ENCODE measurements around the gene CCL14. TPM values are rescaled to one million over a fixed set of nuclear protein-coding genes. Genes with fewer than 3 reads are reported as not detected.
"Not testable (repeated sequence)": the region's sequence is repeated elsewhere in the genome, so short reads cannot be mapped to it uniquely, and the experiment has no call there.

CCL14 gene
- total RNA-seq, 1 experiment from 2014 or later = not detected

DNA sequence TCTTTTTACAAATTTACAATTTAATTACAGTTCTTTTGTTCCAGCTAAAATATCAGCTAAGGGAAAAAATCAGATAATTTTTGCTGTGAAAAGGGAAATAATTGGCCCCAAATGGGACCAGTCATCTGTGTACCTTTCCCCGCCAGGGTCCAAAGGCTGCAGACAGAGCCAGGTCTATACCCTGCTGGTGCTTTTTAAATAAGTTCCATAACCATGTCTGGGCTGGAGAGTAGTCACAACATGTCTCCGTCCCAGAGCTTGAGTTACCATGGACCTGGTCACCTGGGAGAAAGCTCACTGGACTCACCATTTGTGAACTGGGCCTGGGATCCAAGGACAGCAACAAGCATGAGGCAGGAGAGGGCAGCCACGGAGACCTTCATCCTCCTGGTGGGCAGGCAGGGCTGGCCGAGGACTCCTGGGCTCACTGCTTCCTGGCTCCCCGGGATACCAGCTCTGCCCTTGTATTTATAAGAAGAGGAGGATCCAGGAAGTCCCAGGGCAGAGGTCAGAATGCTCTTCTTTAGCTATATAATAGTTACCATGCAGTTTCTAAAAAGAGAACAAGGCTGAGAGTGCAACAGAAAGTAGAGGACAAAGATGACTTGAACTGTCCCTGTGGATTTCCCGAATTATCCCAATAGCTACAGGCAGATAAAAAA, 14.7 kb upstream of the CCL14 start, which contains the start of gene CCL15:
Gene CCL15 (minus strand): TSS at position 444 of the 662 bp plus-strand sequence. CDS start 61 bp downstream, at position 383.
- Histone ChIP-seq H3K36me3 (no peaks in the 10 kb centered on the region), H3K9me3 (no peaks in the 10 kb centered on the region), H3K4me3 (no peak within 1 kb of the TSS), H3K27me3 (peaks cover 6% of the 10 kb centered on the region)
- no peak for DNase-seq

DNA sequence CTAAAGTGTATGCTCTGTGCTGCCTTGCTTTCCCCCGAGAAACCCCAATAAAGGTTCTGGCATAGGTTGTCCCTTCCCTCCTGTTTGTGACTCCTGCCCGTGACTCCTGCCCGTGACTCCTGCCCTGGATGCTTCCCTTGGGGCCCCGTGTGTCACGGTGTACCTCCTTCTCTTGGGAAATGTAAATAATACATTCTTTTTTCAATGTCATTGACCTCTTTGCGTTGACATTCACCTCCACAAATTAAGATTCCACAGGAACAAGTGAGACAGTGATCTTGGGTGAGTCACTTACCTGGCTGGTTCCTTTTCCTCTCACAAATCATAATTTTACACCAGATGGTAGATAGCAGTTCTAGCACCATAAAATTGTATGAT, 14.2 kb upstream of the CCL14 start:
- peaks cover 6% of the 10 kb centered on the region for H3K27me3 ChIP-seq
- H3K36me3 ChIP-seq = no peaks in the 10 kb centered on the region
- H3K9me3 ChIP-seq = no peaks in the 10 kb centered on the region
- H3K4me3 ChIP-seq = no peak overlapping the region
- no peak for DNase-seq

DNA sequence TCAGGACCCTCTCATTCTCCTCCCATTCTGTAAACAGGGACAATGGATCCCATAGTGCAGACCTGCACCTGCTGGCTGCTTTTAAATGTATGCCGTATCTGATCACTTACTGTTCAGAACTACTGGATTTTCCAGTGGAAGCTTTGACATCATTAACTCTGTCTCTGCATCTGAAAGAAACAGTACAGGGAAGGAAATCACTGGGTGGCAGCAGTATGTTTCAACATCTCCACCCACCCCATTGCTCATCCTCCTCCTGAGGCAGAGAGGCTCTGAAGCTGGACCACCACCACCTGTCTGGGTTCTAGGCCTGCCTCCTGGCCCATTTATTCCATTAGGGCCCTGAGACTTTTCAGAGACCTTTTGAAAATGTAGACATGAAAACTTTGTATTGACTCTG, 12.2 kb upstream of the CCL14 start:
- no peak for DNase-seq
- Histone ChIP-seq H3K4me3 (no peak overlapping the region), H3K9me3 (no peaks in the 10 kb centered on the region), H3K36me3 (no peaks in the 10 kb centered on the region), H3K27me3 (peaks cover 6% of the 10 kb centered on the region)

DNA sequence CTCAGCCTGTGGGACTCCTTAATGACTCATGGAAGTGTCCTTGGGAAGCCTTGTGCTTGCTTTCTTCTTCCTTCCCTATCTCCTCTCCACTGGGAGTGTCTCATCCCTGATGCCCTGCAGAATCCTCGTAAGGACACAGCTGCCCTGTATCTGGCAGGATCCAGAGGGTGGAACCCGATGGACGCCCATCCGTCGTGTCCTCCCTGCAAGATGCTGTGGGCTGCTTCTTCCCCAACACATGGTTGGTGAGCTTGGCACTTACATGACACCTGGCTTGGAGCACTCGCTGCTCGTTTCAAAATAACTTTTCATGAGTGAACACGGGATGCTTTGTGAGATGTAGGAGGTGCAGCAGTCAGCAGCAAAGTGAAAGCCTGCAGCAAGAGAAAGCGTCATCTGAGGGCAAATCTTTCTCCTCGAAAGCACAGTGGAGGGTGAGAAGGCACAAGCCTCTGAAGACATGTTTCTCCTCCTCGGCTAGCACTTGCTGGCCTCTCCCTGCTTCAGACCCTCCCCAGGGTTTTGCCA, 11.6 kb upstream of the CCL14 start:
- Histone ChIP-seq H3K4me3 (no peak overlapping the region), H3K27me3 (peaks cover 6% of the 10 kb centered on the region), H3K9me3 (no peaks in the 10 kb centered on the region), H3K36me3 (no peaks in the 10 kb centered on the region)
- DNase-seq = no peak

DNA sequence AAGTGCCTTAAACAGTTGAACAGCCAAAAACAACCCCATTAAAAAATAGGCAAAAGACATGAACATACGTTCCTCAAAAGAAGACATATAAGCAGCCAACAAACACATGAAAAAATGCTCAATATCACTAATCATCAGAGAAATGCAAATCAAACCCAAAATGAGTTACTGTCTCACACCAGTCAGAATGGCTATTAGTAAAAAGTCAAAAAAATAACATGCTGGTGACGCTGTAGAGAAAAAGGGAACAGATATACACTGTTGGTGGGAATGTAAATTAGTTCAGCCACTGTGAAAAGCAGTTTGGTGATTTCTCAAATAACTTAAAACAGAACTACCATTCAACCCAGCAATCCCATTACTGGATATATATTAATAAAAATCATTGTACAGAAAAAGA, 8.8 kb upstream of the CCL14 start:
- not testable (repeated sequence) for H3K36me3 ChIP-seq, DNase-seq, H3K27me3 ChIP-seq, H3K9me3 ChIP-seq, H3K4me3 ChIP-seq

DNA sequence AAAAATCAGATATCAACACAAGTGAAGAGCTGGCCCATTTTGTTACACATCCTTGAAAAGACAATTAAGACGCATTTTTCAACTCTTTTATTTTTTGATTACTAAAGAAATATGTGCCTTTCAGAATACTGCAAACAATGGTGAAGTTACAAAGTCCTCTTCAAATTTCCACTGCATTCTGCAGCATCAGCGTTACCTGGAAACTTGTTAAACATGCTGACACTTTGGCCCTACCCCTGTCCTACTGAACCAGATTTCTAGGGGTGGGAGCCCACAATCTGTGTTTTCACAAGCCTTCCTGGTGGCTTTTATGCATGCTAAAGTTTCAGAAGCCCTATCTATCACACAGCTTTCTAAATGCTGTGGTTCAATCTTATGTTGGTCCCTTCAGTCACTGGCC, 4.5 kb upstream of the CCL14 start:
- Histone ChIP-seq H3K36me3 (no peaks in the 10 kb centered on the region), H3K9me3 (0 out of 2 replicates have a peak, but pooled peaks cover 2% of the 10 kb centered on the region), H3K27me3 (no peaks in the 10 kb centered on the region), H3K4me3 (no peak overlapping the region)
- DNase-seq = no peak

DNA sequence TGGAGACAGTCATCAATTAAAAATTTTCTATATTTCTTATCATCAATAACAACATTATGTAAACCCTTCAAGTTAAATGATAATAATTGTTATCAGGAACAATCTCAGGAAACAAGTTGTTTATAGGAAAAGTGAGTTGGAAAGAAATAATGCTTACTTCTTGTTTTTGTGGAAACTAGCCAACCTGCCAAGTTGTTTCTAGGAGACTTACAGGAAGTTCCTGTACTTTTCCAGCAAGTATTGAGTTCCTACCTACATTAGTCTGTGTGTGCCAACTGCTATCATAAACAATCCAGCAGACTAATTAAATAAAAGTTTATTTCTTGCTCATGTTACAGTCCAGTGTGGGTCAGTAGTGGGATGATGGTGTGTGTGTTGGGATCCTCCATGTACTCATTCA, 1.6 kb upstream of the CCL14 start:
- H3K4me3 ChIP-seq = no peak overlapping the region
- no peak for DNase-seq
- H3K9me3 ChIP-seq = 0 out of 2 replicates have a peak, but pooled peaks cover 2% of the 10 kb centered on the region
- H3K36me3 ChIP-seq = no peaks in the 10 kb centered on the region
- no peaks in the 10 kb centered on the region for H3K27me3 ChIP-seq

DNA sequence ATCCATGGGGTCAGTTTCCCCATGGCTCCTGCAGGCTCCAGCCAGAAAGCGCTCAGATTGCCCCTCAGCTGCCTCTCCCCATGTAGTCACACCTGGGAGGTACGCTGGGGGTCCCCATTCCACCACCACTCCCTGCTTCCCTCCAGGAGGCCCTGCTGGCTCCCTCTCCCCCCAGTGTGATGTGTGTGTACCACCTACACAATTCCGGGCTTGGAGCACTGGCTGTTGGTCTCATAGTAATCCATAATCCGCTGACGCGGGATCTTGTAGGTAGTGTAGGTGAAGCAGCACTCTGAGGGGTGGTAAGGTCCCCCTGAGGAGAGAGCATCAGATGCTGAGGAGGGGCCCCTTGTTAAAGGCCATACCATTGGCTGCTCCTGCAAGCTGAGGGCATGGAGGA, 2.4 kb downstream of the CCL14 start:
- no peak overlapping the region for H3K4me3 ChIP-seq
- DNase-seq = no peak
- 0 out of 2 replicates have a peak, but pooled peaks cover 2% of the 10 kb centered on the region for H3K9me3 ChIP-seq
- H3K36me3 ChIP-seq = no peaks in the 10 kb centered on the region
- no peaks in the 10 kb centered on the region for H3K27me3 ChIP-seq

DNA sequence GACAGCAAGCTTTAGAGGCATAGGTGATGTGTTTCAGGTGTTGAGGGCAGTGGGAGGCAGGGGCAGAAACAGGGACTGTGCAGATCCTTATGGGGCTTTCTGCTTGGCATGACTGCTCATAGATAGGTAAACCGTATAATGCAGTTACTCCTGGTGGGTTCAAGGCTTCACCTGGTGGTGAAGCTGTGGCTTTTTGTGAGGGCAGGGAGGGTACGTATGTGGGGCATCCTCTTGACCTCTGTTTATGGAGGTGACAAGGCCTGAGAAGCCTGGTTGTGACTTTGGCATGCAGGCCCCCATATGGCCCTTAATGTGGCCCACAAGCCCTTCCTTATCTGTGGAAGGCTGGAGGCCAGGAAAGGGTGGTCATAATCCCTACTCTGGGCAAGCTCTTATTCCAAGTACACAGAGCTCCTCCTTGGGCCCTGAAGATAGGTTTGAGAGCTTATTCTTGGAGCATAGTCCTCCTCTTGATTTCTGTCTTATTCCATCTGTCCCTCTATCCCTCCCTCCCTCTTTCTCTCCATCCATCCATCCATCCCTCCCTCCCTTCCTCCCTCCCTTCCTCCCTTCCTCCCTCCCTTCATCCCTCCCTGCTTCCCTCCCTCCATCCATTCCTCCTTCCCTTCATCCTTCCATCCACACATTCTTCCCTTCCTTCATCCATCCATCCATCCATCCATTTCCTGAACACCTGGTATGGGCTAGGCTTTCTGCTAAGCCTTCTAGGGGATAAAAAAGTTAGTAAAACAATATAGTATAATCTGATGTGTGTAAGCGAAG, 3.9 kb downstream of the CCL14 start:
- no peaks in the 10 kb centered on the region for H3K27me3 ChIP-seq
- H3K9me3 ChIP-seq = no peaks in the 10 kb centered on the region
- H3K36me3 ChIP-seq = no peaks in the 10 kb centered on the region
- H3K4me3 ChIP-seq = no peak overlapping the region
- no peak for DNase-seq

DNA sequence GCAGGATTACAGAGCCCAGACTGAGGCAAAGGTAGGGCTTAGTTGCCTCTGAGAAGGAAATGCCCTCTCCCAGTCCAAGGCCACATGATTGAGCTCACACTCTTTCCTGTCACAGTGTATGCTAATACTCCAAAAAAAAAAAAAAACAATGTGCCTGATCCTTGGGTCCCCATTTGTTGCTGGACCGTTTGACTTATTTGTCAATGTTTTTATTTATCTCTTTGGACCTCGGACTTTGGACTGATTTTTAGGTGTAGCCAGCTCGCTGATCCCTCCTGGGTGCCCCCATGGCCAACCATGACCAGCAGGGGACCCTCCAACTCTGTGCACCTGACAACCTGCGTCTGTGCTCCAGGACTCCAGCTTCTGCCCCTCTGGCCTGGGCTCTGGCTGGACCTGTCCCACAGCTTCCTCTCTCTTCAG, 4.6 kb downstream of the CCL14 start:
- no peaks in the 10 kb centered on the region for H3K36me3 ChIP-seq
- H3K4me3 ChIP-seq = no peak overlapping the region
- no peaks in the 10 kb centered on the region for H3K27me3 ChIP-seq
- no peaks in the 10 kb centered on the region for H3K9me3 ChIP-seq
- DNase-seq = no peak

DNA sequence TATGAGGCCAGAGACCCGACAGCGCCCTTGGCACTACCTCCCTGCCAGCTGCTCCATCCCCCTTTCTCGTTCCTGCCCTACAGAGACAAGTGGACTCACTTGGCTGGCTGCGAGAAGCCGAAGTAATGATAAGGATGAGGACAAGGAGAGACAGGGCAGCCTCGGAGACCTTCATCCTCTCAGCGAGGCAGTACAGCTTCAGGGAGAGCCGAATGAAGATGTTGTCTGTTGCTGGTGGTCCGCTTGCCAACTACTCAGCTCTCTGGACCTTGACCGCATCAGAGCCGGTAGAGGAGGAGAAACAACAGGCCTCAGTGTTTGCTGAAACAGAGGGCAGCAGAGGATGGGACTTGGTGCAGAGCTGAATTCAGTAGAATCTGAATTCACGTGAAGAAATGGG, 5.3 kb downstream of the CCL14 start, which contains the start of gene CCL16:
Gene CCL16 (minus strand): TSS at position 252 of the 400 bp plus-strand sequence. CDS start 77 bp downstream, at position 175.
- Histone ChIP-seq H3K4me3 (no peak within 1 kb of the TSS), H3K9me3 (no peaks in the 10 kb centered on the region), H3K27me3 (no peaks in the 10 kb centered on the region), H3K36me3 (no peaks in the 10 kb centered on the region)
- no peak for DNase-seq

DNA sequence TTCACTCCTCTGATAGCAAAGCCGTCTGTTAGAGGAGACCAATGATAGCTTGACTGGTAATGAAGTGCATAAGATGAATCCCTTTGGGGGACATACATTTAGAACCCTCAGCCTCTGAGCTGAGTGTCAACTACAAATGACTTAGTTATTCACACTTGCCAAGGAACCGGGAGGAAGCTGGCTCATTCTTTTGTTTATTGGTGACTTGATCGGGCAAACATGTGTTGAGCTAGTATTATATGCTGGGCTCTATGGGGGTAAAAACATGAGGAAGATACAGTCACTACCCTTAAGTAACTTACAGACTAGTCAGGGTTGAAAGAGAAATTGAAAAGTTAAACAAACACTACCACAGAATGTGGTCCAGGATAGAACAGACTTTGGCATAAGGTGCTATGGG, 8.2 kb downstream of the CCL14 start:
- Histone ChIP-seq H3K36me3 (no peaks in the 10 kb centered on the region), H3K4me3 (no peak overlapping the region), H3K9me3 (no peaks in the 10 kb centered on the region), H3K27me3 (no peaks in the 10 kb centered on the region)
- DNase-seq = peak; percentile 51

DNA sequence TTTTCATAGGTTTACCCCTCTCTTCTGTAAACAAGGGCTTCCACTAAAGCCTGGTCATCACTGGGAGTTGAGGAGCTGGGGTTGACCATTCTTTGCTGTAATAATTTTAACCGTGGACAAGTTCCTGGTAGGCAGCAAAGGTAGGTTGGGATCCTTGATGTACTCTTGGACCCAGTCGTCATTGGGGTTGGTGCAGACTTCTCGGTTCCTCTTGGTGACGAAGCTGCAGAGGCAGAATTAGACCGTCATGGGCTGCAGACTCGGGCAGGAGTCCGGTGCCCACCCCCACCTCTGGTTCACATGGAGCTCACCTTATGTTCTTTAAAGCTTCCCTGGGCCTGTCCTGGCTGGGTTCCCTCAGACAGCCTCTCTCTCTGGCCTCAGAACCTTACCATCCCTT, 9.0 kb downstream of the CCL14 start:
- no peaks in the 10 kb centered on the region for H3K27me3 ChIP-seq
- H3K9me3 ChIP-seq = no peaks in the 10 kb centered on the region
- no peaks in the 10 kb centered on the region for H3K36me3 ChIP-seq
- no peak for DNase-seq
- no peak overlapping the region for H3K4me3 ChIP-seq

DNA sequence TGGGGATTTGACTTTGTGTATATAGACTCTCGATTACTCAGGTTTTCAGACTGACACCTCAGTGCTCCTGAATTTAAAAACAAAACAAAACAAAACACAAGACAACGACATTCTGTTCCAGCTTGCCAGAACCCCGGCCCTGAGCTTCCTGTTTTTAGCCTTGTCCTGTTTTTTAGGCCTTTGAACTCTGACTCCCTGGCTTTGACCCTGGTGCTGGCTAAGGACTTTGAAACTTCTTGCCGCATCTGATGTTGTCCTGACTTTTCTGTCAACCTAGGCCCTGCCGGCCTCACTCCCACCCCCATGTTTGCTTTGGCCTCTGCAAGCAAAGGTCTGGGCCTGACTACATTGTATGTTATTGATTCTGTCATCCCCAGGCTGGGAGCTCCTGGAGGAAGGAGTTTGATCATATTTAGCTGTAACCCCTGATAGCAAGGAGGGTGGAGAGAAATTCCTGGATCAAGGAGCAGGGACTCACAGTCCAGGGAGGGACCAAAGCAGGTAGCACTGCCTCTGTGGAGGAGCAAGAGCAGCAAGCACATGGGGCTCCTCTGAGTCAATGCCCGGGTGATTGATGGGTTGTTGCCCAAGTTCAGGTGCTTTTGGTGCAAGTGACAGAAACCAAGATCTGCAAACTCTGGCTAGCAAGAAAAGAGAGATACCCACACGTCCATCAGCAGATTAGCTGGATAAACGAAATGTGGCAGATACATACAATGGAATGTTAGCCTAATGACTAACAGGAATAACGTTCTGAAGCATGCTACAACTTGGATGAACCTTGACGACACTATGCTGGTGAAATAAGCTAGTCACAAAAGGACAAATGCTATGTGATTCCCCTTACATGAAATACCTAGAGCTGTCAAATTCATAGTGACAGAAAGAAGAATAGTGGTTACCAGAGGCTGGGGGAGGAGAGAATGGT, 12.9 kb downstream of the CCL14 start:
- H3K9me3 ChIP-seq = no peaks in the 10 kb centered on the region
- peak; percentile 77 for DNase-seq
- H3K4me3 ChIP-seq = no peak overlapping the region
- H3K27me3 ChIP-seq = no peaks in the 10 kb centered on the region
- no peaks in the 10 kb centered on the region for H3K36me3 ChIP-seq

DNA sequence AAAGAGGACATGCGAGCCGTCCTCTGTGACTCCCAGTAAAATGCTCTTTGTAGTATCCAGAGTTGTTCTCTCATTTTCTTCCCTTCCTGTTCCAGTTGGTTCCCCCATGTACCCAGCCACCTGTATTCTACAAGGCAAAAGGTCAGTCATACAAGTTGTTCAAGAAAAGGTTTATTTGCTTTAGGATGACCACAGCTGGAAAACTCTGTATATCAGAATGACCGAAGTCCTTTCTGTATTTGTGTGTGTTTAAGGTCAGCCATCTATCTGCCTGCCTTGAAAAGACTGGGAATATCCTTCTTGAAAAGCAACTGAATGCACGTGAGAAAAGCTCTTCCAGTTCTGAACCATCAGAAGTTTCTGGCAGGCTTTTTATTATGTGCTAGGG, 13.6 kb downstream of the CCL14 start:
- Histone ChIP-seq H3K36me3 (no peaks in the 10 kb centered on the region), H3K4me3 (no peak overlapping the region), H3K27me3 (no peaks in the 10 kb centered on the region), H3K9me3 (no peaks in the 10 kb centered on the region)
- DNase-seq = no peak

DNA sequence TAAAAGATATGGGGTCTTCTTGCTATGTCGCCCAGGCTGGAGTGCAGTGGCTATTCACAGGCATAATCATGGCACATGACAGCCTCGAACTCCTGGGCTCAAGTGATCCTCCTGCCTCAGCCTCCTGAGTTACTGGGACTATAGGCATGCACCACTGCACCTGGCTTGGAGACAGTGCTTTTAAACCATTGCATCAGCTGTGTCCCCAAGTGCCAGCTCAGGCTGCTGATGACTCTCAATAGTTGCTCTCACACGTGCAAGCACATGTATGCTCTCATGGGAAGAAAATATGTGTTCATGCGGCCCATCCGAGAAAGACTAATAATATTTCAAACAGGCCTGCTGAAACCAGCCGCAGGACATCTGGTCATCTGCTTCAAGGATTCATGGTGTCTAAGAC, 14.0 kb downstream of the CCL14 start:
- Histone ChIP-seq H3K9me3 (no peaks in the 10 kb centered on the region), H3K27me3 (no peaks in the 10 kb centered on the region), H3K4me3 (no peak overlapping the region), H3K36me3 (no peaks in the 10 kb centered on the region)
- DNase-seq = no peak

DNA sequence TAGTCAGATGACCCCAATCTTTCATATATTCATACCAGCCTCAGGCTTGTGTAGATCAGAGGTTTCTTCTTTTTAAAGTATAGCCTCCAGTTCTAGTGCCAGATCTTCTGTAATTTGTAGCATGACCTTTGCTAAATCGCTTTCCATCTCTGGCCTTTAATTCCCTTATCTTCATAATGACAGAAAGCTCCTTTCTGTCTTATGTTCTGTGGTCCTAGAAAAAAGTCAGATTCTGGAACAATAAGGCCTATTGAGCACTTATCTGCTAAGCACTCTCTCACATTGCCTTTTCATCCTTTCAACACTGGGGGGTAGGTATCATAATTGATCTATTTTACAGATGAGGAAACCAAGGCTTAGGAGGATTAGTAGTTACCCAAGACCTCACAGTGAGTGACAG, 14.5 kb downstream of the CCL14 start:
- Histone ChIP-seq H3K9me3 (no peaks in the 10 kb centered on the region), H3K4me3 (no peak overlapping the region), H3K27me3 (no peaks in the 10 kb centered on the region), H3K36me3 (no peaks in the 10 kb centered on the region)
- DNase-seq = no peak

Measured in MG63 (cell line).